SKM-1 (cell line): ENCODE measurements around the gene TRMT2B.
"Not testable (repeated sequence)": the region's sequence is repeated elsewhere in the genome, so short reads cannot be mapped to it uniquely, and the experiment has no call there.

ENCODE experiments used
- DNase-seq: peaks from one replicate; lab custom pipeline; 2025; ENCODE audit not compliant: unreplicated experiment; lab: John Stamatoyannopoulos, UW

Gene TRMT2B

DNA sequence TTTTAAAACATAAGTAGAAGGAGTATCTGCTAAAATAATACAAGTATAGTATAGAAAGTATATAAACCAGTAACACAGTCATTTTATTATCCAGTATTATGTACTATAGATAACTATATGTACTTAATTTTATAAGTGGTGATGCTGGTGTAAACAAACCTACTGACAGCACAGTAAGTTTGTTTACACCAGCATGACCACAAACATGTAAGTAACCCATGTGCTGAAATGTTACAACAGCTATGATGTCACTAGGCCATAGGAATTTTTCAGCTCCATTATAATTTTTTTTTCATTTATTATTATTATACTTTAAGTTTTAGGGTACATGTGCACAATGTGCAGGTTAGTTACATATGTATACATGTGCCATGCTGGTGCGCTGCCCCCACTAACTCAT, 39.9 kb downstream of the TRMT2B start:
- DNase-seq, result not testable (repeated sequence)

DNA sequence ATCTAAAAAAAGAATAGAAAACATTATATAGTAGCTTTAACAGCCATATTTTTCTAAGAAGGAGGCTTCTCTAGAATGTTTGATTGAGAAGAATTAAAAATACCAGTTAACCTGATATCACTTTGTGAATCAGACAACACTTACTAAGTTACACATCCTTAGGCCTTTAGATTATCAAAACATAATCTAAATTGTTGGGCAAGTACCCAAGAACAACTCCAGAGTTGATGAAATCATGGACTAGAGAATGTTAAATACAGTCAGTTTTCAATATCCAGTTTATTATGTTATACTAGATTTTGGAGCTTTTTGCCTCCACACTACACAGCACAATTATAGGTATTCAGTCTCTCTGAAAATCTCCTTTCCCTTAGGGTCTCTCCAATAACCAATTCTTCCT, 42.8 kb downstream of the TRMT2B start:
- no peak for DNase-seq

DNA sequence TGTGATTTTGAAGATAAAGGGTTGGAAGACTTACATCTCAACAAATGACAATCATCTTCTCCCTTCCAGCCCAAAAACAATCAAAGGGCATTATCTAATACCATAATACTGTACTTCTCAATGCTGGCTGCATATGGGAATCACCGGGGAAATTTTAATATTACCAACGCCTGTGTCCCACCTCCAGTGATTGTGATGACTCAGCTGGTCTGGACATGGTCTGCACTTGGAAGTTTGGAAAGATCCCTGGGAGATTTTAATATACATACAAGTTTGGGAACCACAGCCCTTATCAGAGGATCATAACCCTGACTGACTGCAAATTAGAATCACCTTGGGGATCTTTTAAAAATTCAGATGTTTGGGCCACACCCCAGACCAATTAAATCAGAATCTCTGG, 52.5 kb downstream of the TRMT2B start:
- DNase-seq, result no peak

- no peak for DNase-seq
Measured at GRCh38 chrX:100995469-100995868, 56.4 kb downstream of the TRMT2B start.

DNA sequence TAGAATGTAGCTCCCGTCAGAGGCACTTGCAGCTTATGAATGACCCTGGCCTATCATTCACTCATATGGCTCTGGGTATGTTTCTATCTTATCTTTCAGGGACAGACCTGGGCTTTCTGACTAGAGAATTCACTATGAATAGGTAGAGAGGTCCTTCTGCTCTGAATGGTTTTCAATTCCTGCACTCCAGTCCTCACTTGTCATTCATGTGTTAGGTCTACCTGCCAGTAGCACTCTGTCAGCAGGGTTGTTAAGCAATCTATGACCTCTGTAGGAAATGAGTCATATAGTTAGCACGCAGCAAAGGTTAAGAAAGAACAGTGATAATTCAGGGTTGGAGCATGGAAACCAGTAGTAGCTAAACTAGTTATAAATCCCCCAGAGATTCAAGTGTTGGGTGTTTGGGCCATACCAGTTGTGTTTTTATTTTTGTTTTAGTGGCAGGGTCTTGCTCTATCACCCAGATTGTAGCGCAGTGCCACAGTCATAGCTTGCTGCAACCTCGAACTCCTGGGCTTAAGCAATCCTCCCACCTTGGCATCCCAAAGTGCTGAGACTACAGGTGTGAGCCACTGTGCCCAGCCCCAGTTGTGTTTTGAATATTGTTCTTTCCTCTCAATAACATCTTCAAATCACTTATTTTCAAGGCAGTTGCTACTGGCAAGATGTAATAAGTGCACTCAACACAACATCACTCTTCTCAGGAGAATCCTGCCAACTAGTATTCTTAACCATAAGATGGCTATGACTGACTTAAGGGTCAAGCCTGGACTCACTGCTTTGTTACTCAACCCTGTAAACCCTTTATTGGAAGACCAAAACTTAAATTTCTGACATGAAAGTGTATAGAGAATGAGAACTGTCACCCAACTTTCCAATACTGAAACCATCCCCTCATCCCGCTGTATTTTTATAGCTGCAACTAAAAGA, 57.3 kb downstream of the TRMT2B start:
- DNase-seq, result no peak

- no peak for DNase-seq
Measured at GRCh38 chrX:100990139-100990538, 61.8 kb downstream of the TRMT2B start.

DNA sequence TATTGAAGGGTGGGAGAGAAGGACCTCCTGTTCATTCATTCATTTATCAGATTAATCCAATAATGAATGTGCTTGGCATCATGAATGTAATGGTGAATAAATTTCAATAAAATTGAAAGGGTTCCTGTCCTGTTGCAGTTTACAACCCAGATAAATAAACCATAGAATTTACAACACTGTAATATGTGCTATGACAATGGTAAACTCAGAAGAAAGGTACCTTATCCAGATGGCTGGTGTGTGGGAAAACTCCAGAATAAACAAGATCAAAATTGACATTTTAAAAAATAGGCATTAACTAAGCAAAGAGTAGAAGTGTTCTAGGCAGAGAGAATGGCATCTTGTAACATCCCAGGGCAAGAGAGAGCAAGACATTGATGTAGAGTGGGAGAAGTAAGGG, 67.1 kb downstream of the TRMT2B start:
- DNase-seq, result no peak

GRCh38 chrX:100981498-100981845, 70.4 kb downstream of the TRMT2B start:
- not testable (repeated sequence) for DNase-seq

DNA sequence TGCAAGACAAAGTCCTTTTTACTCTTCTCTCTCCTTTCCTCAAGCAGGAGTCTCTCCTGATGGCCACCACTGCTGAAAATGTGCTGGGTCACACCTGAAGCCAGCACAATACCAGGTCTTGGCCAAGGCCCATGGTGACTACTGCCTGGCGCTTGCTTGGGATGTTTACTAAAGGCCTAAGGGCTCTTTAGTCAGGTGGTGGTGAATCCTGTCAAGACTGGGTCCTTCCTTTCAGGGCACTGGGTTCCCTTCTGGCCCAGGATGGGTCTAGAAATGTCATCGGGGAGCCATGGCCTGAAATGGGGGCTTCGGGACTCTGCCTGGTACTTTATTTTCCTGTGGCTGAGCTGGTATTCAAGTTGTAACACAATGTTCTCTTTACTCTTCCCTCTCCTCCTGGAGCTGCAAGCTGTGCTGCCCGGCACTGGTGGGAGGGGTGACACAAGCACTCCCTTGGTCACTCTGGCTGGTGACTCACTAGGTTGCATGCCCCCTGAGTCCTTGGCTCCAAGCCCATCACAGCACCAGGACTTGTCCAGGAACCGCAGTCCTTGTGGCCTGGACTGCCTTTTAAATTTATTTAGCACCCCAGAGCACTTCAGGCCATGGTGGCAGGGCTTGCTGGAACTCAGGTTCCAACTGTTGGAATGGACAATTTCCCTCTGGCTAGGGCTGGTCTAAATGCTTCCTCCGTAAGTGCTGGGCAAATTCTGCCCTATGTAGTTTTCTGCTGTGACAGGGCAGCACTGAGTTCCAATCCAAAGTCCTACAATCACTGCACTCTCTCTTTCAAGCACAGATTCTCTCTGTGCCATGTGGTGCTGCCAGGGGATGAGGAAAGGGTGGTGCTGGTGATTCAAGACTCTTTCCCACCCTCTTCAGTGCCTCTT, 71.1 kb downstream of the TRMT2B start:
- no peak for DNase-seq

GRCh38 chrX:100979881-100980607, 71.9 kb downstream of the TRMT2B start:
- no peak for DNase-seq

GRCh38 chrX:100976211-100976610, 75.7 kb downstream of the TRMT2B start:
- DNase-seq, result no peak

GRCh38 chrX:100975212-100975611, 76.7 kb downstream of the TRMT2B start:
- no peak for DNase-seq

DNA sequence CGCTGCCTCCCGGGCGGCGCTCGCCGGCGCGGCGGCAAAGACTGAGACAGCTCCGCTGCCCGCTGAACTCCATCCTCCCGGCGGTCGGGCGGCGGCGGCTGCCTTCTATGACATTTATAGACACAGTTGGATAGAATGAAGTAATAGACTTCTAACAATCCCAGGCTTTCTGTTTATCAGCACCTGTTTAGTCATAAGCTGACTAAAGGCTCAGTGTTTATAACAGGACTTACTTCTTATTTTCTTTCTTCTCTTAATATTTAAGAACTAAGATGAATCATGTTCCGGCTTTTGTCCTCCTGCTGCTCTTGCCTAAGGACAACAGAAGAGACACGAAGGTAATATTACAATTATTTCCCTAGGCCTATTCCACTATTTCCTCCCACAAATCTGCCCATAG, 78.5 kb downstream of the TRMT2B start:
- DNase-seq, result no peak

DNA sequence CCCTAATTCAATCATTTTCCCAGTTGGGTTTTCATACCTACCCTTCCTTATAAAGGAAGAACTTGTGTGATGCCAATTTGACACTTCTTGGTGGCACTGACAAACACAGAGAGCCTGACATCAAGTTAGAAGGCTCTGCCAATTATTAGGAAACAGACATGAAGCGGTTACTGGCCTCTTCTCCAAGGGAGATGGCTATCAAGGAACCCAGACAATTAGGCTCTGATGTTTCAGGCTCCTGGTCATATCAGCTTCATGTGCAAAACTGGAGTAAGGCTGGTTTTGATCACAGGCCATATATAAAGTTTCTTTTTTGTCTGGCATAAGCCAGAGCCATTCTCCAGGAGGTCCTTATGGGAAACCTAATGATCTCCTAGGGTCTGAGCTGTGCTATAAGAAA, 82.0 kb downstream of the TRMT2B start:
- DNase-seq, result no peak

GRCh38 chrX:100969408-100969807, 82.5 kb downstream of the TRMT2B start, which contains the start of gene ARL13A:
Gene ARL13A, plus strand, starts transcription at chrX:100969708. Its CDS starts 3,982 bp downstream, at chrX:100973690.
- DNase-seq, result no peak

- no peak for DNase-seq
Measured at GRCh38 chrX:100964362-100964761, 87.5 kb downstream of the TRMT2B start.

GRCh38 chrX:100962811-100963210, 89.1 kb downstream of the TRMT2B start:
- no peak for DNase-seq
